ENCODE measurements around the gene JCHAIN.

- TF ChIP-seq CTCF (IDR thresholded peaks at IDR 0.05): no peak
- TF ChIP-seq POLR2A (IDR thresholded peaks at IDR 0.05): no peak
Measured at GRCh38 chr4:70634482-70634881, 31.8 kb downstream of the JCHAIN start.

All from lower leg skin (tissue), 3 donors.